Transverse colon (tissue), 4 donors: ENCODE measurements around the gene RELL1.

ENCODE experiments used
- CTCF ChIP-seq, 5 experiments: fragments of 200-600 bp in 3 of 5; fragments of 450-650 bp in 2 of 5; sonication (generic) in 3 of 5; IDR thresholded peaks; 1 replicate in 2 of 5; 2 replicates in 3 of 5; pipeline ENCODE4 v1.5.1; 2016 to 2017; ENCODE audit warnings: antibody characterized with exemption in 5 of 5, inconsistent platforms in 3 of 5, mild to moderate bottlenecking in 2 of 5, moderate library complexity in 1 of 5
- EP300 ChIP-seq: sonication (generic); formaldehyde crosslinking; IDR thresholded peaks from one replicate; pipeline ENCODE4 v1.6.1; 2017; ENCODE audit warnings: antibody characterized with exemption, low read depth
- POLR2AphosphoS5 ChIP-seq, 3 donors: sonication (generic); formaldehyde crosslinking; IDR thresholded peaks; one replicate each; pipeline ENCODE4 v1.6.1; 2016; ENCODE audit warnings: antibody characterized with exemption in 3 of 3

- no peak for TF ChIP-seq CTCF (IDR thresholded peaks at IDR 0.05)
- no peak for TF ChIP-seq EP300
- TF ChIP-seq POLR2AphosphoS5 (IDR thresholded peaks at IDR 0.05) = no peak
Observed at GRCh38 chr4:37663552-37663951, 22.6 kb downstream of the RELL1 start.
